NCI-H1092 (cell line): ENCODE results near the gene NCS1.

Experiments used
- DNase-seq: peaks from one replicate; lab custom pipeline; 2025; lab: John Stamatoyannopoulos, UW

Gene NCS1

GRCh38 chr9:130194378-130194932 is 22.3 kb downstream of the NCS1 start:
- no peak for DNase-seq

DNA sequence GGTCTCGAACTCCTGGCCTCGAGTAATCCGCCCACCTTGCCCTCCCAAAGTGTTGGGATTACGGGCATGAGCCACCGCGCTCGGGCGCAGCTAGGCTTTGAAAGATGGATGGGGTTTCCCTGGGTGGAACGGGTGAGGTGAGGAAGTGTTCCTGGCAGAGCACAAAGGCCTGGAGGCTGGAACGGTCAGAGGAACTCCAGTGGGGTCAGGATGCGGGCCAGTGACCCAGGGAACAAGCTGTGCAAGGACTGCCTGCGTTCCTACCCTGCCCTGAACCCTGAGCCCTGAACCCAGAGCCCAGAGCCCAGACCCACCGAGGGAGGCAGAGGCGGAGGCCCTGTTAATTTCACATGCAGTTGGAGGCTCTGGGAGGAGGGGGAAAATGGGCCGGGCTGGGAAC is 23.4 kb downstream of the NCS1 start:
- DNase-seq = no peak

DNA sequence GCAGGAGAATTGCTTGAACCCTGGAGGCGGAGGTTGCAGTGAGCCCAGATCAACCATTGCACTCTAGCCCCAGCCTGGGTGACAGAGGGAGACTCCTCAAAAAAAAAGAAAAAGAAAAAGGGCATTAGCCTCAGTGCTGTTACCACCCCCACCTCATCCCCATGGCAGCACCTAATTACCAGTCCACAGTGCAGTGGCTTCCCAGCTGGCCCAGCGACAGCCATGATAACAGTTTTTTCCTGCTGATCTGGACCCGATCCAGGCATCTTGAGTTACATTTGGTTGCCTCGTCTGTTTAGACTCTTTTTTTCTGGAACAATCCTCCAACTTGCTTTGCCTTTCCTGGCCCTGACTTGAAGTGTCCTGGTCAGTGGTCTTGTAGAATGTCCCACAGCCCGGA is 24.4 kb downstream of the NCS1 start:
- DNase-seq = peak; percentile 88

GRCh38 chr9:130197386-130197785 is 25.2 kb downstream of the NCS1 start:
- DNase-seq = no peak

- no peak for DNase-seq
Observed at GRCh38 chr9:130197888-130198287, 25.7 kb downstream of the NCS1 start.

- DNase-seq = no peak
Observed at GRCh38 chr9:130198501-130199179, 26.4 kb downstream of the NCS1 start.

- no peak for DNase-seq
Observed at GRCh38 chr9:130199605-130200004, 27.4 kb downstream of the NCS1 start.

DNA sequence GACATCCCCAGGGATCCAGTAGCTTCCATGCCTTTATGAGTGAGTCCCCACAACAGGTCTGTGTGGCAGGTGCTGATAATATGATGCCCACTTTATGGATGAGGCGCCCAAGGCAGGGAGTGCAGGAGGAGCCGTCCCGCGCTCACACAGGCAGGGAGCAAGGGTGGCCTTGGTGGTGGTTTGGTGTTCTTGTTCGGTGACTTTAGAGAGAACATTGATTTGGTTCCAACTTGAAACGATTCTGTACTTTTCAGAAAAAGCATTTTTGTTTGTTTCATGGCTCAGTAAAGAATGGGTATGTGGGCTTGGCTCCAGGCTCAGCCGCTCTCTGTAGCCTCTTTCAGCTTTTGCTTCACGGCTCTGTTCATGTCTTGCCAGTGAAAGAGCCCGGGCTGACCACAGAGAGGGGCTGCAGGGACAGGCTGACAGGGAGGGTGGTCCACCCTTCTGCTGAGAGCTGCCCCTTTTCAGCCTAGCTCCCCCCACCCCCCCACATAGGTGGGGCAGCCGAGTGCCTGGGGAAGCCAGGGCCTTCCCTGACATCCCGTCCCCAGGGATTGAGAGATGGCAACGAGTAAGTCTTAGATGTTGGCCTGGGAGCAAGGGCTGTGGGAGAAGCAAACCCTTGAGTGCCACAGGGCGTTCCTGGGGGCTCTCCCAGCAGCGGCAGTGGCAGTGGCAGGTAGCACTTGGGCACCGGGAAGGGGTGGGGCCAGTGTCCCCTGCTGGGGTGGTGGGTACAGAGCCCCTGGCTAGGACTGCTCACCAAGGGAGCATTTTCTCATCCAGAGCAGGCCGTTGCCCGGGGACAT is 28.0 kb downstream of the NCS1 start:
- no peak for DNase-seq

DNA sequence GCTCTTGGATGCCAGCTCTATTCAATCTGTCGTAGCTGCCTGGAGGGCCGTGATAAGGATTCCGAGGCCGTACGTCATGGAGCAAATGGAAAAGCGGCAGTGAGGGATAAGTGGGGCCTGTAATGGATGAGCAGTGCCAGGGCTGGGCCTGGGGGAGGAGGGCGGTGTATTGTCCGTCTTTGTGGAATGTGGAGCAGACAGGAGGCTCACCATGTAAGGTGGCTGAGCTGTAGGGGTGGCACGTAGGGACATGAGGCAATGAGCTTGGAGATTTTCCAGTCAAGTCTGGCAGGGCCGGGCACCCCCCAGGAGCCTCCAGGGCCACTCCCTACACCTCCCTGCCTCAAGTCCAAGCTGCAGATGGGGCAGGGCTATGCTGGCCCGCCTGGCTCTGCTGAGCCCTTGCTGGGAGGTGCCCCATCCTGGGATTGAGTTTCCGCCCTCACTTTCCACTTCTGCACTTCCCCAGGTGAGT is 29.2 kb downstream of the NCS1 start:
- no peak for DNase-seq

DNA sequence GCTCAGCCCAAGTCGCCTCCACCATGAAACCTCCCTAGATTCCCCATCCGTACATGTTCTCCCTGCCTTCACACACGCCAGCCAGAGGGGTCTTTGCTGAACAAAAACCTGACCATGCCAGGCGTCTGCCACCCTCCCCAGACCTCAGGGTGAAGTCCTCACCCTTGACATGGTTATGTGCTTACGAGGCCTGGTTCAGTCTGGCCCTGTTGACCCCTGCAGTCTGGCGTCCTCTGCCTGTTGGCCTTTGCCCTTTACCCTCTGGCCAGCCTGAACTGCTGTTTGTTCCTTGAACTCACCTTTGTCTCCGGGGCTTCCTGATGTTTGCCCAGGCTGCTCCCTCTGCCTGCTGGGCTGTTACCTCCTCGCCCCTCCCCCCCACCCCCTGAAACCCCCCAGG is 29.8 kb downstream of the NCS1 start:
- DNase-seq = no peak

DNA sequence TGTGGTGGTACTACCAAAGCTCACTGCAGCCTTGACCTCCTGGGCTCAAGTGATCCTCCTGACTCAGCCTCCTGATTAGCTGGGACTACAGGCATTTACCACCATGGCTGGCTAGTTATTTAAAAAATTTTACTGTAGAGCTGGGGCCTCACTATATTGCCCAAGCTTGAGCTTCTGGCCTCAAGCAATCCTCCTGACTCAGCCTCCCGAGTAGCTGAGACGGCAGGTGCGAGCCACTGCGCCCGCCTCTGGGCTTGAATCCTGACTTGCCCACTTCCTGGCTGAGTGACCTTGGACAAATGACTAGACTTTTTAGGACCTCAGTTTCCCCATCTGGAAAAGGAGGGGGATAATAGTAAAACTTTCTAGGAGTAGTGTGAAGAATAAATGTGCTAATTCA is 32.1 kb downstream of the NCS1 start:
- no peak for DNase-seq

- DNase-seq = no peak
Observed at GRCh38 chr9:130204959-130205358, 32.8 kb downstream of the NCS1 start.

DNA sequence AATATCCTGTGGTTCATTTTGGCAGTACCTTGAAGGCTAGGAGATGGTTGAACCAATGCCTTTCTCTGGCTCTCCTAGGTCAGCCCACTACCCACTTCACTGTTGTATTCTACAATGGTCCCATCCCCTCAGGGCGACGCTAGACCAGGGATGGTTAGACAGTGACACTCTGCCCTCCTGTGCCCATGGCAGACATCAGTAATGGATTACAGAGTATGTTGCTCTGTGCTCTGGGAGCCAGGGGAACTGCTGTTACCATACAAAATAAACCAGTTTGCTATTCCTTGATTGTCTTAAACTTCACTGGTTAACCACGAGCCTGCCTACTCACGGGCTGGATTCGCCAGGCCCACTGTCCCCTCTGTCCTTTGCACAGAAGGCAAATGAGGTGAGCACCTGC is 33.7 kb downstream of the NCS1 start:
- DNase-seq = no peak

GRCh38 chr9:130206579-130206978 is 34.4 kb downstream of the NCS1 start:
- no peak for DNase-seq

GRCh38 chr9:130207241-130207992 is 35.2 kb downstream of the NCS1 start:
- DNase-seq = no peak

DNA sequence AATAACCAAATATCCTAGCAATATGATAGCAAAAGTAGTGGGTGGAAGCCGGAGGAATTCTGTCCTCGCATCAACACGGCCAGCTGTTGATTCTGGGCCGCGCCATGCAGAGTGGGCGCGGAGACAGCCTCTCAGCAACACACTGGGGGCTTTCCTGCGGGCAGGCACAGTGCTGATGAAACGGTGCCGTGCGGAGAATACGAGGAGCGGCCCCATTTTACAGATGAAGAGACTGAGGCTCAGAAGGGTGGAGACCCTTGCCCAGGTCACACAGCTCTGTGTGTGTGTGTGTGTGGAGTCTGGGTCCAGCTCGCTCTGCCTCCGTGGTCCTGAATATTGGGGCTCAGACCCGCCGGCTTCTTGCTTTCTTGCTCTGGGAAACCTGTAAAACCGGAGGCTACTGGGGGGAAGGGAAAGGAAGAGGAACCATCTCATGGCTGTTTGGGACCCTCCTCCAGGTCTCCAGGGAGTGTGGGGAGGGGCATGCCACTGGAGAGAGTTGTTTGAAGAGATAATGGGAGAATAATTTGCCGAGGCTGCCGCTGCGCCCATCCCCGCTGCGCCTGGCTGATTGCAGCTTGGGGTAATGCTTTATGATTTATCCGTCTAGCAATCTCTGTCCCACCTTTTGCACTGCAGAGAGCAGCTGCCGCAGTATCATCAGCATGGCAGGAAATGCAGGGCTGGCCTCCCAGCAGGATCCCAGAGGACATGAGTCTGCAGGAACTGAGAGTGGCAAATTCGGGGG is 36.6 kb downstream of the NCS1 start:
- DNase-seq = no peak

GRCh38 chr9:130209422-130209821 is 37.2 kb downstream of the NCS1 start:
- no peak for DNase-seq

GRCh38 chr9:130211548-130212226 is 39.5 kb downstream of the NCS1 start:
- DNase-seq = no peak

DNA sequence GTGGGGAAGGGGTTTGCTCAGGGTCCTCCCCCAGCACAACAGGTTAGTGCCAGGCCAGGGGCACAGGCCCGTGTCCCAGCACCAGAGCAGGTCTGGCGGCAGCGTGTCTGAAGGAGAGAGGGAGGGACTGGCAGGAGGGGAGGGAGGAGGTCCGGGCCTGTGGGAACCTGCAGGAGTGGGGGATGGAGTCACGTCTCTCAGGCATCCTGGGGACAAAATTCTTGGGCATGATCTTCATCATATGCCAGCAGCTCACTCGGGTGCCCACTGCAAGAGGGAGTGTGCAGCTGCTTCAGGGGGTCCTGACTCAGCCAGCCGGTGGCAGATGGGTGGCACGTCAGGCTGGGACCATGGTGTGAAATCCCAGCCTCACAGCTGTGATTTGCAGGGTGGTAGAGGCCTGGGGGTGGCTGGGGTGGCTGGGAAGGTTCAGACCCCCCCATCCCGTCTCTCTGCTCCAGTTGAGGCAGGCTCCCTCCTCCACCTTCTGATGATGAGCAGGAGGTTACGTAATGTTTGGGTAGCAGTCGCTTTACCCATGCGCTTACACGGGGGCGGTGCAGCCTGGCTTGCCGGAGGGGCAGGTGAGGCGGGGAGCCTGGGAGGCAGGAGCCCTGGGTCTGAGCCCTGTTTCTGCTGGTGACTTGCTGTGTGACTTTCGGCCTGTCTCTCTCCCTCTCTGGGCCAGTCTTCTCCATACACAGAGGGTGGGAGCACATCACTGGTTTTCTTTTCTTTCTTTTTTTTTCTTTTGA is 40.5 kb downstream of the NCS1 start:
- DNase-seq = no peak
